GM11168 (cell line): ENCODE results near the gene HLA-DMB.

Source experiments
- in situ Hi-C: fragments of 300-500 bp; cut with MboI; formaldehyde crosslinking; loops from one replicate; pipeline ENCODE4 v1.12.0; 2022; ENCODE audit warnings: low sequenced_read_pairs; ENCODE audit not compliant: unreplicated experiment

Gene HLA-DMB

GRCh38 chr6:32932132-32932868, 8.5 kb downstream of the HLA-DMB start:
- in situ Hi-C loops, result no loop called here

- in situ Hi-C loops, result no loop called here
Observed at GRCh38 chr6:32931211-32931610, 9.6 kb downstream of the HLA-DMB start.

- in situ Hi-C loops, result no loop called here
Observed at GRCh38 chr6:32922083-32922482, 18.7 kb downstream of the HLA-DMB start.

GRCh38 chr6:32920715-32921114, 20.1 kb downstream of the HLA-DMB start:
- in situ Hi-C loops, result no loop called here

- in situ Hi-C loops, result no loop called here
Observed at GRCh38 chr6:32912951-32913350, 27.9 kb downstream of the HLA-DMB start.

DNA sequence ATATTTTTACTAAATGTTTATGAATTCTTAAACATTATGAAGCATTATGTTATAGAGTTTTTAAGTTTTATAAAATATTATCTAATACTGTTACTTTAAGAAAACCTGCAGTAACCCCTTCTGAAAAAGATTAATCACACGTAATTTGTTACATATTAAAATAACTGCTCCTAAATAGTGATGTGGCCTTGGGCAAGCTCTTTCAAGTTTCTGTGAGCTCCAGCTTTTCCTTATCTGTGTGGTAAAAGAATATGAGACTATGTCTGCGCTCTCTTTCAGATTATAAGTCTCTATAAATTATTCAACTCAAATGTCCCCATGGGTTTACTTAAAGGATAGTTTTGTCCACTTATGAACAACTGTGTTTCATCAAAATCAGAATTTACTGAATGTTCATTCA, 31.9 kb downstream of the HLA-DMB start:
- in situ Hi-C loops, result no loop called here

GRCh38 chr6:32906539-32906938, 34.3 kb downstream of the HLA-DMB start:
- in situ Hi-C loops, result no loop called here

DNA sequence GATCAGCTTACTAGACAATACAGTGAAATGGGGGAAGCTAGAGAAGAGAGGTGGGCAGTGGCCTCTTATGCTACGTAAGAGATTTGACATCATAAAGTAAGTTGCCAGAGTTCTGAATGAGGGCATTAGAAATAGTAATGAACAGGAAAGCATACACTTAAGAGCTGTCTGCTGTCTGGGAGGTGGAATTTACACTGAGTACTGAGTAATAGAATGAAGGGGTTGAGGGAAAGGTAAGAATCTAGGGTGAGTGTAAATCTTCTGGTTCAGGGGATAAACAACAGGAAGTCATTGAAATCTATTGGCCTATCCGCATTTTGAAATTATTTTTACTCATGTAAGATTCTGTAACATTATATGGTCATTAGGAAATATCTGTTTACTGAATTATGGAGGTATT, 35.8 kb downstream of the HLA-DMB start:
- in situ Hi-C loops, result no loop called here

GRCh38 chr6:32903952-32904351, 36.9 kb downstream of the HLA-DMB start:
- in situ Hi-C loops, result no loop called here

GRCh38 chr6:32895006-32895345, 45.9 kb downstream of the HLA-DMB start:
- in situ Hi-C loops, result no loop called here

DNA sequence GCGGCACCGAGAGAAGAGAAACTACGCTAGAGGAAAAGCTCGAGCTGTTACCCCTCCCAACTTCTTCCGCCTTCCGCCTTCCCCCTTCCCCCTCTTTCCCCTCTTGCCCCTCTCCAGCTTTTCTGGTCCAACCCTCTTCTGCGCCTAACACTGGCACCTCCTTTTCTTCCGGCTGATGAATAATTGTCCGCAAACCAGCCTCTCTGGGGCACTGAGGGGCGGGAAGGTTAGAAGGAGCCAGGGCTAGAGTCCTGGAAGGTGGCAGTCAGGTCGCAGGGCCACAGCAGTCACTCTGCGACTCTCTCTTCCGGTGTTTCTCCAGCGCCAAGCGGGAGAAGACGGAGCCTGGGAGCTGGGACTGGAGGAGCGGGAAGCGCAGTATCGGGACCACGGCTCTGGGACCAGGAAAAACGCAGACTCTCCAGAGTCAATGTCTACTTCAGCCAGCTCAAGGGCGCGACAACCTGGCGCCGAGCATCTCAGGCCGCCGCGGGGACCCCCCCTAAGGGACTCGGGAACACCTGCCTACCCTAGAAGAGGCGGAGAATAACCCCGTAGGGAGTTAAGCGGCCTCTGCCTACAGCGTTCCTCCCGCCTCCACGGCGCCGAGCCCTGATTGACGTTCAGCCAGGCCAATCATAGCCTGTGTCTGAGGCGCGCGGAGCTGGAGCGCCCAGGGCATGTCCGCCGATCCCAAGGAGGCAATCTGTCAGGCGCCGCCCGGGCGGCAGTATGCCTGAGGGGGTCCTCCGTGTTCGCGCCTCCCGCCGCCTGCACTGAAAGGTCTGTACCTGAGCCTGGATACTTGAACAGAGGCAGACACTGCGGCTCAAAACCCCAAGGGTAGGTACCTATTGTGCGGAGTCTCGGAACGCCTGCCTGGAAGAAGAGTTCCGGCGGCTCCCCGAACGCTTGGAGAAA, 46.5 kb downstream of the HLA-DMB start:
- in situ Hi-C loops, result loop anchor here (5.0 kb wide), 1 partner anchor 98 kb away; no protein-coding TSS in a partner anchor

DNA sequence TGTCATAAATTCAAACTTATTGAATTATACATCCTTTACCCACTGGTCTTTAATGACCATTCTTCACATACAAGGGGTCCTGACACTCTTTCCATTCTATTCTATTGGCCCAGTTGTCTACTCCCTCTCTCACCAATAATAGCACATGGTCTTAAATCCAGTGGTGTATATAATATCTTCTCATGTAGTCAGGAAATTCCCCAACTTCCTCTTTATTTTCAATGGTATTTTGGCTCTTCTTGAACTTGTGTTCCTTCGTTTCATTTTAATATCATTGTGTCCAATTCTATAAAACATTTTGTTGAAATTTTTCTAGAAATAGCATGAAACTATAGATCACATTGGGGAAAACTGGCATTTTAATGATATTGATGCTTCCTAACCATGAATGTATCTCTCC, 50.0 kb downstream of the HLA-DMB start:
- in situ Hi-C loops, result loop anchor here (5.0 kb wide), 1 partner anchor 101 kb away; no protein-coding TSS in a partner anchor

GRCh38 chr6:32889533-32889932, 51.3 kb downstream of the HLA-DMB start:
- in situ Hi-C loops, result loop anchor here (5.0 to 10.0 kb wide), 2 partner anchors 48 to 85 kb away; no protein-coding TSS in a partner anchor

GRCh38 chr6:32888576-32888975, 52.3 kb downstream of the HLA-DMB start:
- in situ Hi-C loops, result loop anchor here (5.0 to 10.0 kb wide), 2 partner anchors 49 to 86 kb away; no protein-coding TSS in a partner anchor

- in situ Hi-C loops, result loop anchor here (5.0 to 10.0 kb wide), 2 partner anchors 50 to 87 kb away; no protein-coding TSS in a partner anchor
Observed at GRCh38 chr6:32887616-32888015, 53.2 kb downstream of the HLA-DMB start.

DNA sequence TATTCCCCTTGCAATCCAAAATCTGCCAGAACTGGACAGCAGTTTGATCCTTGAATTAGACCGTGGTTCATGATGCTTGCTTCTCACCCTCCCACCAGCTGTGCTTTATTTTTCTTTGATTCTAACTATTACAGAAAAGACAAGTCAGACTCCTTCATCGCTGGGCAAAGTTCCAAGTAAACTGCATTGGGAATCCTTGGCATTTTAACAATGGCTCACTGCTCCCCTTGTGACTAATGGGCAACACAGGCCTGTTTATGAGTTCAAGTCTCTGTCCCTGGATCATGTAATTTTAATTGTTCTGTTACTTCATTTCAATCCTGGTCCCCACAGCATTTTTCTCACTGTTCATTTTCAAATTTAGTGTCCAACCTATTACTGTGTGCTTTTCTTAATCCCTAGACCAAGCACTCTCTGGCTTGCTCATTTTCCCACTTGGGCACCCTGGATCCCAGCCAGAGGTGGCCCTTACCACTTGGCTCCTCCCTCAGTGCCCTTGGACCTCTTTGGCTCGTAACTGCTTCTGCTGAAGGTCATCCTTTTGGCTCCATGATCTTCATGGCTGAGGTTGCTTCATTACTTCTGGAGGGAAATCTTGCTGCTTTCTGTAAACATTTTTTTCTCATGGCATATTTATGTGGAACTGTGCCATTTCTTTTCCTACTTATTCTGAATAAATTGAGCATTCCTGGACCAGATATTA, 54.0 kb downstream of the HLA-DMB start:
- in situ Hi-C loops, result loop anchor here (5.0 to 10.0 kb wide), 2 partner anchors 50 to 88 kb away; no protein-coding TSS in a partner anchor

DNA sequence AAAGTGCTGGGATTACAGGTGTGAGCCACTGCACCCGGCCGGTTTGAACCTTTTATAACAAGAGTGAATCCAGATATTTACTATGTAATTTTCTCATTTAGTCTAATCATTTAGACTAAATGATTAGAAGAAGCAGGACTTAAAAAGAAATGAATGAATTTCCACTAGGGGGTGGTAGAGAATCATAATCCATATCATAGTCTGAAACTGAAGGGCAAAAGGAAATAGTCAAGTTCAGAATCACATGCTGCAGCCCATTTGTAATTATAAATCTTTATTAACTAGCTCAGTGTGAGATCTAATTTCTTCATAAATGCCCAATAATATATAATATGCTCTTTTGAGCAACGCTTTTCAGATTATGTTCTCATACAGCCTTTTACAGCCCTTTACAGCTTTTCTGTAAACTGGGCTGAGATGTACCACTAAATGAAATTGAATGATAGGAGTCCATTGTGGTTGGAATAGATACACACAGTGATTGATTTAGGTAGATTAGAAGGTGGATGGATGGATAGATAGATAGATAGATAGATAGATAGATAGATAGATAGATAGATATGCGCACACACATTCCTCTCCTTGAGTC, 55.0 kb downstream of the HLA-DMB start:
- in situ Hi-C loops, result loop anchor here (5.0 to 10.0 kb wide), 2 partner anchors 52 to 89 kb away; no protein-coding TSS in a partner anchor
